ENCODE results near the gene CHCHD1.

The CHCHD1 gene

GRCh38 chr10:73816917-73817729 lies 35.3 kb downstream of the CHCHD1 start:
- Histone ChIP-seq H3K4me3 (IDR thresholded peaks at IDR 0.05; ENCODE audit: insufficient read depth, low read depth, low read length) (no peak overlapping the region), H3K9ac (no peak overlapping the region), H3K4me2 (no peak overlapping the region), H3K79me2 (ENCODE audit: insufficient read depth, low read depth) (no peaks in the 10 kb centered on the region), H3K36me3 (ENCODE audit: insufficient read depth) (no peaks in the 10 kb centered on the region), H3K4me1 (ENCODE audit: low read depth, poor library complexity, severe bottlenecking) (no peaks in the 10 kb centered on the region), H3K27ac (no peak overlapping the region), H4K20me1 (ENCODE audit: insufficient read depth) (no peaks in the 10 kb centered on the region), H3K27me3 (ENCODE audit: insufficient read depth, low read depth) (no peaks in the 10 kb centered on the region), H2AFZ (ENCODE audit: low read depth) (no peak overlapping the region)
- no peak for TF ChIP-seq CTCF (conservative IDR thresholded peaks at IDR 0.05; ENCODE audit: low read depth, low read length)

GRCh38 chr10:73817826-73818225 lies 36.0 kb downstream of the CHCHD1 start:
- Histone ChIP-seq H3K4me3 (IDR thresholded peaks at IDR 0.05; ENCODE audit: insufficient read depth, low read depth, low read length) (no peak overlapping the region), H2AFZ (ENCODE audit: low read depth) (no peak overlapping the region), H3K4me2 (no peak overlapping the region), H3K4me1 (ENCODE audit: low read depth, poor library complexity, severe bottlenecking) (no peaks in the 10 kb centered on the region), H3K27me3 (ENCODE audit: insufficient read depth, low read depth) (no peaks in the 10 kb centered on the region), H3K79me2 (ENCODE audit: insufficient read depth, low read depth) (no peaks in the 10 kb centered on the region), H3K36me3 (ENCODE audit: insufficient read depth) (no peaks in the 10 kb centered on the region), H3K27ac (no peak overlapping the region), H4K20me1 (ENCODE audit: insufficient read depth) (no peaks in the 10 kb centered on the region), H3K9ac (no peak overlapping the region)
- no peak for TF ChIP-seq CTCF (conservative IDR thresholded peaks at IDR 0.05; ENCODE audit: low read depth, low read length)

- Histone ChIP-seq H3K36me3 (ENCODE audit: insufficient read depth) (no peaks in the 10 kb centered on the region), H3K27me3 (ENCODE audit: insufficient read depth, low read depth) (no peaks in the 10 kb centered on the region), H3K4me1 (ENCODE audit: low read depth, poor library complexity, severe bottlenecking) (no peaks in the 10 kb centered on the region), H3K4me3 (IDR thresholded peaks at IDR 0.05; ENCODE audit: insufficient read depth, low read depth, low read length) (no peak overlapping the region), H4K20me1 (ENCODE audit: insufficient read depth) (no peaks in the 10 kb centered on the region), H3K9ac (no peak overlapping the region), H3K4me2 (no peak overlapping the region), H3K27ac (no peak overlapping the region), H2AFZ (ENCODE audit: low read depth) (no peak overlapping the region), H3K79me2 (ENCODE audit: insufficient read depth, low read depth) (no peaks in the 10 kb centered on the region)
- no peak for TF ChIP-seq CTCF (conservative IDR thresholded peaks at IDR 0.05; ENCODE audit: low read depth, low read length)
Observed at GRCh38 chr10:73818402-73818801, 36.6 kb downstream of the CHCHD1 start.

- Histone ChIP-seq H3K27me3 (ENCODE audit: insufficient read depth, low read depth) (no peaks in the 10 kb centered on the region), H3K36me3 (ENCODE audit: insufficient read depth) (no peaks in the 10 kb centered on the region), H4K20me1 (ENCODE audit: insufficient read depth) (no peaks in the 10 kb centered on the region), H2AFZ (ENCODE audit: low read depth) (no peak overlapping the region), H3K27ac (no peak overlapping the region), H3K4me1 (ENCODE audit: low read depth, poor library complexity, severe bottlenecking) (no peaks in the 10 kb centered on the region), H3K4me2 (no peak overlapping the region), H3K79me2 (ENCODE audit: insufficient read depth, low read depth) (no peaks in the 10 kb centered on the region), H3K4me3 (IDR thresholded peaks at IDR 0.05; ENCODE audit: insufficient read depth, low read depth, low read length) (no peak overlapping the region), H3K9ac (no peak overlapping the region)
- TF ChIP-seq CTCF (conservative IDR thresholded peaks at IDR 0.05; ENCODE audit: low read depth, low read length): no peak
Observed at GRCh38 chr10:73819081-73819480, 37.2 kb downstream of the CHCHD1 start.
